CD4-positive, alpha-beta T cell (primary cell): Measurements from ENCODE around the gene DYNC2LI1. TPM values are rescaled to one million over a fixed set of nuclear protein-coding genes. Genes with fewer than 3 reads are reported as not detected.

Source experiments
- ATAC-seq: fragments of 200-7000 bp; cut with Tn5 transposase; one replicate; pipeline ENCODE4 v1.10.0; 2022; ENCODE audit warnings: mild to moderate bottlenecking; ENCODE audit not compliant: poor library complexity
- CTCF ChIA-PET: fragments of 350-600 bp; sonication (Branson Sonifier 250); formaldehyde crosslinking; loops from one replicate; lab custom pipeline; 2021; ENCODE audit warnings: antibody characterized with exemption, inconsistent platforms; lab: Charles Lee
- POLR2A ChIA-PET: fragments of 350-600 bp; sonication (Branson Sonifier 250); formaldehyde crosslinking; loops from one replicate; lab custom pipeline; 2021; ENCODE audit warnings: antibody characterized with exemption, inconsistent platforms; lab: Charles Lee
- DNase-seq, 14 experiments: peaks; one replicate each; pipeline ENCODE4 v3.0.0-alpha.2; 2013 to 2020; ENCODE audit warnings: mixed read lengths in 2 of 14
- H3K27ac ChIP-seq, 2 donors: one replicate each; pipeline versions ENCODE4 v1.5.1 to v1.7.0; 2013; ENCODE audit warnings: low read length in 2 of 2, low read depth in 1 of 2, mild to moderate bottlenecking in 1 of 2
- H3K27me3 ChIP-seq, 2 experiments: 1 replicate in 1 of 2; 2 replicates in 1 of 2; pipeline versions ENCODE4 v1.6.1 to v1.7.0; 2013; ENCODE audit warnings: low read length in 2 of 2, control low read depth in 1 of 2, mild to moderate bottlenecking in 1 of 2, moderate library complexity in 1 of 2; ENCODE audit not compliant: insufficient read depth in 2 of 2, control insufficient read depth in 1 of 2
- H3K36me3 ChIP-seq: one replicate; pipeline ENCODE4 v1.6.1; 2013; ENCODE audit warnings: low read length, control low read depth; ENCODE audit not compliant: insufficient read depth
- H3K4me1 ChIP-seq: one replicate; pipeline ENCODE4 v1.6.1; 2013; ENCODE audit warnings: low read length, control low read depth; ENCODE audit not compliant: insufficient read depth
- H3K4me3 ChIP-seq: one replicate; pipeline ENCODE4 v1.5.1; 2013; ENCODE audit warnings: mild to moderate bottlenecking, low read length, moderate library complexity
- H3K9me3 ChIP-seq, 2 experiments: 1 replicate in 1 of 2; 2 replicates in 1 of 2; pipeline versions ENCODE4 v1.6.1 to v1.7.0; 2013; ENCODE audit warnings: low read length in 2 of 2, mild to moderate bottlenecking in 2 of 2, control low read depth in 1 of 2, moderate library complexity in 1 of 2; ENCODE audit not compliant: control insufficient read depth in 1 of 2, insufficient read depth in 1 of 2
- H3K27ac Mint-ChIP-seq: one replicate; pipeline ENCODE4 v1.8.0; 2020; ENCODE audit warnings: mixed read lengths
- H3K27me3 Mint-ChIP-seq: one replicate; pipeline ENCODE4 v1.8.0; 2021; ENCODE audit warnings: mixed read lengths
- H3K36me3 Mint-ChIP-seq: one replicate; pipeline ENCODE4 v1.8.0; 2021; ENCODE audit warnings: low read depth, mixed read lengths
- H3K4me1 Mint-ChIP-seq: one replicate; pipeline ENCODE4 v1.8.0; 2021; ENCODE audit warnings: low read depth, mixed read lengths
- H3K4me3 Mint-ChIP-seq: one replicate; pipeline ENCODE4 v1.8.0; 2020; ENCODE audit warnings: mild to moderate bottlenecking, mixed read lengths
- H3K9me3 Mint-ChIP-seq: one replicate; pipeline ENCODE4 v1.8.0; 2020; ENCODE audit warnings: mixed read lengths
- intact Hi-C, 2 experiments: fragments of 100-400 bp; cut with DNase I in 1 of 2; cut with micrococcal nuclease in 1 of 2; formaldehyde crosslinking; loops; one replicate each; pipeline versions ENCODE4 v1.15.1 to v1.9.0; 2023 to 2025; cut with DNase I, micrococcal nuclease
- total RNA-seq, 174 experiments: library from RNA in 2 of 174; stranded (reverse) in 2 of 174; gene quantifications; one replicate each; pipeline ENCODE4 v1.2.3 and lab custom pipeline; 2021 to 2026
- TF ChIP-seq, protein P1 (sequence below): fragments of 200-600 bp; IDR thresholded peaks from one replicate; pipeline ENCODE4 v1.8.0; 2022; ENCODE audit warnings: antibody characterized with exemption, mild to moderate bottlenecking

DYNC2LI1 gene
- total RNA-seq, 2 experiments from 2014 or later = 2.1 to 2.2 TPM

DNA sequence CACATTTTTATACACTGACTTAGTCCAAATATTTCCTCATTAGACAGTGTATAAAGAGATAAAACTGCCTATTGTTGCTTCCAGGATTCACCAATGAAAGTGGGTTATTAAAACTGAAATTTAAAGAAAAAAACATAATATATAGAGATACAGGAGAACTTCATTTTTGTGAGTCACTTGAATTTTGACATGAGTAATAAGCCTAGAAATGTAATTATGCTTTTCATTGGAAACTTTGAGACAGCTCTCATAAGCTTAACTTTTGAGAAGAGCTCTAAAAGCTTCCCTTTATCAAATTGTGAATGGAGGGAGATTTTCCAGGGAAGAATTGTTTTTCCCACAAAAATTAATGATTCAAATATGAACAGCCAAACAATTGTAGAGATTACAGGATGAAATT, 14.1 kb downstream of the DYNC2LI1 start:
- intact Hi-C loops = no loop called here
- ChIA-PET POLR2A (no interaction called here), CTCF (no interaction called here)
- H3K27me3 Mint-ChIP-seq = no peaks in the 10 kb centered on the region
- no peak overlapping the region for H3K4me3 ChIP-seq
- H3K4me1 Mint-ChIP-seq = no peaks in the 10 kb centered on the region
- TF ChIP-seq, protein P1, sequence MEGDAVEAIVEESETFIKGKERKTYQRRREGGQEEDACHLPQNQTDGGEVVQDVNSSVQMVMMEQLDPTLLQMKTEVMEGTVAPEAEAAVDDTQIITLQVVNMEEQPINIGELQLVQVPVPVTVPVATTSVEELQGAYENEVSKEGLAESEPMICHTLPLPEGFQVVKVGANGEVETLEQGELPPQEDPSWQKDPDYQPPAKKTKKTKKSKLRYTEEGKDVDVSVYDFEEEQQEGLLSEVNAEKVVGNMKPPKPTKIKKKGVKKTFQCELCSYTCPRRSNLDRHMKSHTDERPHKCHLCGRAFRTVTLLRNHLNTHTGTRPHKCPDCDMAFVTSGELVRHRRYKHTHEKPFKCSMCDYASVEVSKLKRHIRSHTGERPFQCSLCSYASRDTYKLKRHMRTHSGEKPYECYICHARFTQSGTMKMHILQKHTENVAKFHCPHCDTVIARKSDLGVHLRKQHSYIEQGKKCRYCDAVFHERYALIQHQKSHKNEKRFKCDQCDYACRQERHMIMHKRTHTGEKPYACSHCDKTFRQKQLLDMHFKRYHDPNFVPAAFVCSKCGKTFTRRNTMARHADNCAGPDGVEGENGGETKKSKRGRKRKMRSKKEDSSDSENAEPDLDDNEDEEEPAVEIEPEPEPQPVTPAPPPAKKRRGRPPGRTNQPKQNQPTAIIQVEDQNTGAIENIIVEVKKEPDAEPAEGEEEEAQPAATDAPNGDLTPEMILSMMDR = no peak
- H3K9me3 Mint-ChIP-seq = no peaks in the 10 kb centered on the region
- H3K27me3 ChIP-seq = no peaks in the 10 kb centered on the region
- H3K27ac Mint-ChIP-seq = no peak overlapping the region
- DNase-seq (no peak), ATAC-seq (no peak)
- H3K4me3 Mint-ChIP-seq = no peak overlapping the region
- no peaks in the 10 kb centered on the region for H3K36me3 ChIP-seq
- no peak overlapping the region for H3K27ac ChIP-seq
- no peaks in the 10 kb centered on the region for H3K9me3 ChIP-seq
- peaks cover 26% of the 10 kb centered on the region for H3K36me3 Mint-ChIP-seq
- no peaks in the 10 kb centered on the region for H3K4me1 ChIP-seq

GRCh38 chr2:43788646-43789045, 14.8 kb downstream of the DYNC2LI1 start:
- H3K27ac ChIP-seq = no peak overlapping the region
- DNase-seq (no peak), ATAC-seq (no peak)
- Mint-ChIP-seq H3K27ac (no peak overlapping the region), H3K4me3 (no peak overlapping the region), H3K9me3 (no peaks in the 10 kb centered on the region), H3K4me1 (no peaks in the 10 kb centered on the region), H3K36me3 (peaks cover 28% of the 10 kb centered on the region), H3K27me3 (no peaks in the 10 kb centered on the region)
- no peaks in the 10 kb centered on the region for H3K4me1 ChIP-seq
- intact Hi-C loops = no loop called here
- H3K4me3 ChIP-seq = no peak overlapping the region
- no peaks in the 10 kb centered on the region for H3K27me3 ChIP-seq
- CTCF ChIA-PET = no interaction called here
- TF ChIP-seq, protein P1 = no peak
- no peaks in the 10 kb centered on the region for H3K36me3 ChIP-seq
- POLR2A ChIA-PET = no interaction called here
- no peaks in the 10 kb centered on the region for H3K9me3 ChIP-seq

DNA sequence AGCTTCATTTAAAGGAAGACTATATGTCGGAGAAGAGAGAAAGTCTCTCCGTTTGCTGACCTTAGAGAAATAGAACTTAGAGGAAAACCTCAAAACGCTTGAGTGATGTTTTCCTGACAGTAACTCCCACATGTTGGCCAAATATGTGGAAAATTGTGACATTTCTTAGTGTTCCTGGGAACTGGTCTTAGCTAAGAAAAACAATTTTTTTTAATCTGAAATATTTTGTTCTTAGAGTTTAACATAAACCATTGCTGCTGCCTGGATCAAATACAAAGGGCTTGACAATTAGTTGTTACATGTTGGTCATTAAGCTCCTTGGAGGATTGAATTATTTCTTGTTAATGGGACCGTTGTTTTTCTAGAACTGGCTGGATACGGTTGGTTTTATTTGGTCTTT, 16.3 kb downstream of the DYNC2LI1 start:
- TF ChIP-seq, protein P1 = no peak
- H3K9me3 ChIP-seq = no peaks in the 10 kb centered on the region
- H3K27me3 ChIP-seq = no peaks in the 10 kb centered on the region
- ATAC-seq = no peak
- Mint-ChIP-seq H3K4me1 (no peaks in the 10 kb centered on the region), H3K4me3 (no peak overlapping the region), H3K9me3 (no peaks in the 10 kb centered on the region), H3K27ac (no peak overlapping the region), H3K36me3 (peaks cover 33% of the 10 kb centered on the region), H3K27me3 (no peaks in the 10 kb centered on the region)
- no peak for DNase-seq
- H3K4me1 ChIP-seq = no peaks in the 10 kb centered on the region
- CTCF ChIA-PET = no interaction called here
- H3K27ac ChIP-seq = no peak overlapping the region
- no peak overlapping the region for H3K4me3 ChIP-seq
- intact Hi-C loops = no loop called here
- POLR2A ChIA-PET = interaction anchor here (0.5 kb wide), 1 partner anchor 450 kb away, joined by 3 read pairs; no protein-coding TSS in a partner anchor
- H3K36me3 ChIP-seq = no peaks in the 10 kb centered on the region
